GM12878 (cell line): ENCODE results near the gene ADGRL3. TPM values are rescaled to one million over a fixed set of nuclear protein-coding genes. Genes with fewer than 3 reads are reported as not detected.

Source experiments
- ATAC-seq: fragments of 200-7000 bp; cut with Tn5 transposase; 3 replicates; pipeline ENCODE4 v1.9.1; 2020; ENCODE audit warnings: mild to moderate bottlenecking, moderate library complexity
- BruUV-seq: library from RNA; stranded (reverse); fragments of 400-500 nt; replicated peaks from 2 replicates; lab custom pipeline; 2021; lab: Mats Ljungman, UMichigan
- CTCF ChIA-PET: fragments of 300-600 bp; sonication (Branson Sonifier 250); formaldehyde crosslinking; extraction: SDS; loops from one replicate; lab custom pipeline; 2021; ENCODE audit warnings: inconsistent platforms; lab: Yijun Ruan, JAX
- POLR2A ChIA-PET: fragments of 350-600 bp; formaldehyde crosslinking; extraction: SDS; loops from one replicate; lab custom pipeline; 2021; ENCODE audit warnings: inconsistent platforms; lab: Charles Lee
- RAD21 ChIA-PET: fragments of 300-600 bp; sonication (Branson Sonifier 250); formaldehyde crosslinking; loops from one replicate; lab custom pipeline; 2023; ENCODE audit warnings: antibody characterized with exemption; ENCODE audit not compliant: unreplicated experiment; lab: Charles Lee
- SMC1A ChIA-PET: fragments of 300-600 bp; sonication (Branson Sonifier 250); formaldehyde crosslinking; loops from one replicate; lab custom pipeline; 2023; ENCODE audit not compliant: unreplicated experiment, uncharacterized antibody; lab: Charles Lee
- DNase-seq: peaks from one replicate; pipeline ENCODE4 v3.0.0-alpha.2; 2011; ENCODE audit warnings: low read depth, low spot score
- FAIRE-seq: peaks from 3 replicates; lab custom pipeline; 2011; peaks lifted over from hg19 to GRCh38; lab: Jason Lieb, UNC
- H2AFZ ChIP-seq: 2 replicates; pipeline ENCODE4 v1.6.0; 2011; ENCODE audit warnings: low read depth, low read length, control low read depth; ENCODE audit not compliant: control insufficient read depth
- H3K27ac ChIP-seq: 2 replicates; pipeline ENCODE4 v1.5.1; 2011; ENCODE audit warnings: control low read depth; ENCODE audit not compliant: control insufficient read depth, insufficient read depth
- H3K27me3 ChIP-seq, 2 experiments: replicated peaks in 1 of 2; 2 replicates each; pipeline versions ENCODE4 v1.6.0 to v1.6.1; 2011; ENCODE audit warnings: low read length in 1 of 2; ENCODE audit not compliant: control insufficient read depth in 2 of 2, insufficient read depth in 2 of 2
- H3K36me3 ChIP-seq, 2 experiments: 2 replicates each; pipeline ENCODE4 v1.5.1; 2011; ENCODE audit warnings: low read length in 1 of 2; ENCODE audit not compliant: control insufficient read depth in 2 of 2, insufficient read depth in 2 of 2
- H3K4me1 ChIP-seq: 2 replicates; pipeline ENCODE4 v1.6.1; 2011; ENCODE audit warnings: mild to moderate bottlenecking, low read length, moderate library complexity, mixed read lengths; ENCODE audit not compliant: control insufficient read depth, insufficient read depth
- H3K4me2 ChIP-seq: 2 replicates; pipeline ENCODE4 v1.6.0; 2011; ENCODE audit warnings: control low read depth; ENCODE audit not compliant: control insufficient read depth, insufficient read depth
- H3K4me3 ChIP-seq: fragments of 200-600 bp; sonication (generic); 2 replicates; pipeline ENCODE4 v1.5.1; 2016
- H3K79me2 ChIP-seq: 2 replicates; pipeline ENCODE4 v1.6.0; 2011; ENCODE audit warnings: low read length; ENCODE audit not compliant: control insufficient read depth, insufficient read depth
- H3K9ac ChIP-seq: 2 replicates; pipeline ENCODE4 v1.8.0; 2011; ENCODE audit warnings: low read length, control low read depth, mixed read lengths; ENCODE audit not compliant: control insufficient read depth, insufficient read depth
- H3K9me3 ChIP-seq: replicated peaks from 3 replicates; pipeline ENCODE4 v1.5.1; 2011; ENCODE audit warnings: mild to moderate bottlenecking, low read length; ENCODE audit not compliant: control insufficient read depth, insufficient read depth
- H4K20me1 ChIP-seq: 2 replicates; pipeline ENCODE4 v1.6.0; 2011; ENCODE audit not compliant: control insufficient read depth, insufficient read depth
- ASH2L ChIP-seq: fragments of 300-600, 200-600 bp; sonication (generic); IDR thresholded peaks from 2 replicates; pipeline ENCODE4 v1.6.1; 2017; ENCODE audit warnings: low read depth, mild to moderate bottlenecking, borderline replicate concordance
- CEBPB ChIP-seq, 2 experiments: fragments of 150-350 bp in 1 of 2; IDR thresholded peaks; 2 replicates each; pipeline ENCODE4 v1.6.1; 2012 to 2014; ENCODE audit warnings: low read depth in 2 of 2, low read length in 2 of 2, borderline replicate concordance in 1 of 2, inconsistent platforms in 1 of 2
- CHD4 ChIP-seq: fragments of 200-600 bp; sonication (generic); IDR thresholded peaks from 2 replicates; pipeline ENCODE4 v1.6.1; 2016; ENCODE audit warnings: mild to moderate bottlenecking
- IKZF1 ChIP-seq: fragments of 450-650 bp; conservative IDR thresholded peaks from 2 replicates; pipeline ENCODE4 v1.6.1; 2017; ENCODE audit warnings: antibody characterized with exemption, mild to moderate bottlenecking
- NFYA ChIP-seq: IDR thresholded peaks from 2 replicates; pipeline ENCODE4 v1.6.1; 2011; ENCODE audit warnings: low read depth, mild to moderate bottlenecking, low read length, improper control_type of control experiment, borderline replicate concordance
- NR2C2 ChIP-seq: IDR thresholded peaks from 2 replicates; pipeline ENCODE4 v1.6.1; 2011; ENCODE audit warnings: borderline replicate concordance, low read depth; ENCODE audit not compliant: control insufficient read depth, insufficient read length
- SIN3A ChIP-seq: IDR thresholded peaks from 2 replicates; pipeline ENCODE4 v1.6.1; 2012; ENCODE audit warnings: low read depth, low read length, improper control_type of control experiment
- TCF3 ChIP-seq: IDR thresholded peaks from 2 replicates; pipeline ENCODE4 v1.6.1; 2012; ENCODE audit warnings: low read depth, mild to moderate bottlenecking, low read length, borderline replicate concordance; ENCODE audit not compliant: insufficient read depth
- ZBED1 ChIP-seq: IDR thresholded peaks from 2 replicates; pipeline ENCODE4 v1.6.1; 2016; ENCODE audit warnings: borderline replicate concordance
- WGBS: methylation state at CpG from one replicate; pipeline ENCODE4 v1.1.6; 2016; ENCODE audit warnings: low lambda C conversion rate; ENCODE audit not compliant: insufficient replicate concordance, insufficient coverage; ENCODE audit errors: missing lambda C conversion rate; 5-methylcytosine and 5-hydroxymethylcytosine counted together
- in situ Hi-C: fragments of 300-500 bp; cut with MboI; formaldehyde crosslinking; loops from 9 replicates; pipeline ENCODE4 v1.14.3; 2018; ENCODE audit warnings: mixed read lengths
- intact Hi-C: fragments of 100-400 bp; cut with micrococcal nuclease; formaldehyde crosslinking; loops from one replicate; pipeline ENCODE4 v1.14.2; 2022; ENCODE audit not compliant: unreplicated experiment
- polyA plus RNA-seq, 11 experiments: library from polyadenylated mRNA; depleted of rRNA in 4 of 11; unstranded in 6 of 11; stranded (reverse) in 5 of 11; fragments of >200 nt; fragmentation: Nextera tagmentation in 4 of 11; fragmentation: Illumina TruSeq in 1 of 11; extraction: Ambion mirVana in 4 of 11; extraction: Trizol in 1 of 11; gene quantifications; 1 replicate in 1 of 11; 2 replicates in 10 of 11; pipeline versions ENCODE4 v1.2.1 to v1.2.3, GENCODE V29; 2011 to 2016; ENCODE audit warnings: inconsistent platforms in 2 of 11, missing spikeins in 2 of 11, low read depth in 1 of 11
- total RNA-seq, 4 experiments: library from RNA; depleted of rRNA in 3 of 4; stranded (reverse); fragments of >200 nt in 3 of 4; fragmentation: Illumina TruSeq in 1 of 4; extraction: Trizol in 1 of 4; gene quantifications; 2 replicates each; pipeline versions ENCODE4 v1.2.1 to v1.2.3, GENCODE V29; 2013 to 2021
- TF ChIP-seq, protein P1 (sequence below): IDR thresholded peaks from 2 replicates; pipeline ENCODE4 v1.6.1; 2011; ENCODE audit warnings: low read depth, low read length, improper control_type of control experiment, borderline replicate concordance
- TF ChIP-seq, protein P2 (sequence below): IDR thresholded peaks from 2 replicates; pipeline ENCODE4 v1.6.1; 2012; ENCODE audit warnings: low read depth, low read length, improper control_type of control experiment
- TF ChIP-seq, protein P3 (sequence below): fragments of 450-650 bp; conservative IDR thresholded peaks from 2 replicates; pipeline ENCODE4 v1.6.1; 2017; ENCODE audit warnings: mild to moderate bottlenecking, moderate library complexity
- TF ChIP-seq, protein P4 (sequence below): IDR thresholded peaks from 2 replicates; pipeline ENCODE4 v1.6.1; 2011; ENCODE audit warnings: low read depth, mild to moderate bottlenecking, low read length, moderate library complexity, borderline replicate concordance; ENCODE audit errors: extremely low read depth
- TF ChIP-seq, protein P5 (sequence below): IDR thresholded peaks from 2 replicates; pipeline ENCODE4 v1.6.1; 2012; ENCODE audit warnings: low read length, inconsistent platforms
- TF ChIP-seq, protein P6 (sequence below): IDR thresholded peaks from 2 replicates; pipeline ENCODE4 v1.6.1; 2012; ENCODE audit warnings: low read depth, low read length, improper control_type of control experiment
- TF ChIP-seq, protein P7 (sequence below): IDR thresholded peaks from 2 replicates; pipeline ENCODE4 v1.6.1; 2012; ENCODE audit warnings: low read depth, low read length, improper control_type of control experiment

The ADGRL3 gene
- total and polyA plus RNA-seq, 10 of the 15 experiments (the other 5 are each of a cell fraction or from before 2014, with no cell fraction given) = 1.1 TPM; not detected in 9

DNA sequence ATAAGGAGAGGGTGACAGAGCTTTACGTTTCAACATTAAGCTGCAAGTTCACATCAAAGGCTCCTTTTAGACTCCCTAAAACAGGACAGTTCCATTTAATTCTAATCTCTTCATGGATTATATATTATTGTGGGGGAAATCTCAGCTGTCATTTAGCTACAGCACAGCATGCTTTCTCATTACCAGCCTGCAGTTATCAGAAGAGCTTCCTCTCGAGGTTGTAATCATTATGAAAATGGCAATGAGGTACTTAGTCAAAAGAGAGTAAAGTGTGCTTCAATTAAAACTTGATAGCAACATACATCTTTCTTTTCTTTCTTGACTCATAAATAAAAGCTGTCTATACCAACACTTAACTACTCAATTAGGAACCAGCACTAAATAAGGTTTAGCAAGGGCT is 896.8 kb downstream of the ADGRL3 start:
- Histone ChIP-seq H3K27ac (no peak overlapping the region), H3K4me1 (no peaks in the 10 kb centered on the region), H3K79me2 (no peaks in the 10 kb centered on the region), H3K27me3 (no peaks in the 10 kb centered on the region), H3K9ac (no peak overlapping the region), H3K36me3 (no peaks in the 10 kb centered on the region), H4K20me1 (no peaks in the 10 kb centered on the region), H2AFZ (no peak overlapping the region), H3K4me2 (no peak overlapping the region), H3K9me3 (no peaks in the 10 kb centered on the region), H3K4me3 (no peak overlapping the region)
- ChIA-PET POLR2A (no interaction called here), CTCF (interaction anchor here (1.5 kb wide), 1 partner anchor 14 kb away, joined by 4 read pairs; no protein-coding TSS in a partner anchor), RAD21 (no interaction called here), SMC1A (interaction anchor here (1.1 to 2.9 kb wide), 3 partner anchors 11 to 59 kb away, joined by 3 to 8 read pairs (median 3); no protein-coding TSS in a partner anchor)
- FAIRE-seq (no peak), DNase-seq (no peak), ATAC-seq (no peak)
- intact Hi-C loops (no loop called here), in situ Hi-C loops (no loop called here)
- no TSS peak for BruUV-seq
- TF ChIP-seq IKZF1 = no peak
- no peak for TF ChIP-seq NR2C2
- TF ChIP-seq ZBED1 = no peak
- TF ChIP-seq NFYA = no peak
- TF ChIP-seq, protein P1, sequence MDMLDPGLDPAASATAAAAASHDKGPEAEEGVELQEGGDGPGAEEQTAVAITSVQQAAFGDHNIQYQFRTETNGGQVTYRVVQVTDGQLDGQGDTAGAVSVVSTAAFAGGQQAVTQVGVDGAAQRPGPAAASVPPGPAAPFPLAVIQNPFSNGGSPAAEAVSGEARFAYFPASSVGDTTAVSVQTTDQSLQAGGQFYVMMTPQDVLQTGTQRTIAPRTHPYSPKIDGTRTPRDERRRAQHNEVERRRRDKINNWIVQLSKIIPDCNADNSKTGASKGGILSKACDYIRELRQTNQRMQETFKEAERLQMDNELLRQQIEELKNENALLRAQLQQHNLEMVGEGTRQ = no peak
- TF ChIP-seq, protein P2, sequence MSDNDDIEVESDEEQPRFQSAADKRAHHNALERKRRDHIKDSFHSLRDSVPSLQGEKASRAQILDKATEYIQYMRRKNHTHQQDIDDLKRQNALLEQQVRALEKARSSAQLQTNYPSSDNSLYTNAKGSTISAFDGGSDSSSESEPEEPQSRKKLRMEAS = no peak
- no peak for TF ChIP-seq TCF3
- no peak for TF ChIP-seq ASH2L
- TF ChIP-seq, protein P3, sequence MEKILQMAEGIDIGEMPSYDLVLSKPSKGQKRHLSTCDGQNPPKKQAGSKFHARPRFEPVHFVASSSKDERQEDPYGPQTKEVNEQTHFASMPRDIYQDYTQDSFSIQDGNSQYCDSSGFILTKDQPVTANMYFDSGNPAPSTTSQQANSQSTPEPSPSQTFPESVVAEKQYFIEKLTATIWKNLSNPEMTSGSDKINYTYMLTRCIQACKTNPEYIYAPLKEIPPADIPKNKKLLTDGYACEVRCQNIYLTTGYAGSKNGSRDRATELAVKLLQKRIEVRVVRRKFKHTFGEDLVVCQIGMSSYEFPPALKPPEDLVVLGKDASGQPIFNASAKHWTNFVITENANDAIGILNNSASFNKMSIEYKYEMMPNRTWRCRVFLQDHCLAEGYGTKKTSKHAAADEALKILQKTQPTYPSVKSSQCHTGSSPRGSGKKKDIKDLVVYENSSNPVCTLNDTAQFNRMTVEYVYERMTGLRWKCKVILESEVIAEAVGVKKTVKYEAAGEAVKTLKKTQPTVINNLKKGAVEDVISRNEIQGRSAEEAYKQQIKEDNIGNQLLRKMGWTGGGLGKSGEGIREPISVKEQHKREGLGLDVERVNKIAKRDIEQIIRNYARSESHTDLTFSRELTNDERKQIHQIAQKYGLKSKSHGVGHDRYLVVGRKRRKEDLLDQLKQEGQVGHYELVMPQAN = no peak
- TF ChIP-seq, protein P4, sequence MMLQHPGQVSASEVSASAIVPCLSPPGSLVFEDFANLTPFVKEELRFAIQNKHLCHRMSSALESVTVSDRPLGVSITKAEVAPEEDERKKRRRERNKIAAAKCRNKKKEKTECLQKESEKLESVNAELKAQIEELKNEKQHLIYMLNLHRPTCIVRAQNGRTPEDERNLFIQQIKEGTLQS = no peak
- TF ChIP-seq, protein P5, sequence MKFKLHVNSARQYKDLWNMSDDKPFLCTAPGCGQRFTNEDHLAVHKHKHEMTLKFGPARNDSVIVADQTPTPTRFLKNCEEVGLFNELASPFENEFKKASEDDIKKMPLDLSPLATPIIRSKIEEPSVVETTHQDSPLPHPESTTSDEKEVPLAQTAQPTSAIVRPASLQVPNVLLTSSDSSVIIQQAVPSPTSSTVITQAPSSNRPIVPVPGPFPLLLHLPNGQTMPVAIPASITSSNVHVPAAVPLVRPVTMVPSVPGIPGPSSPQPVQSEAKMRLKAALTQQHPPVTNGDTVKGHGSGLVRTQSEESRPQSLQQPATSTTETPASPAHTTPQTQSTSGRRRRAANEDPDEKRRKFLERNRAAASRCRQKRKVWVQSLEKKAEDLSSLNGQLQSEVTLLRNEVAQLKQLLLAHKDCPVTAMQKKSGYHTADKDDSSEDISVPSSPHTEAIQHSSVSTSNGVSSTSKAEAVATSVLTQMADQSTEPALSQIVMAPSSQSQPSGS = no peak
- TF ChIP-seq CHD4 = no peak
- TF ChIP-seq, protein P6, sequence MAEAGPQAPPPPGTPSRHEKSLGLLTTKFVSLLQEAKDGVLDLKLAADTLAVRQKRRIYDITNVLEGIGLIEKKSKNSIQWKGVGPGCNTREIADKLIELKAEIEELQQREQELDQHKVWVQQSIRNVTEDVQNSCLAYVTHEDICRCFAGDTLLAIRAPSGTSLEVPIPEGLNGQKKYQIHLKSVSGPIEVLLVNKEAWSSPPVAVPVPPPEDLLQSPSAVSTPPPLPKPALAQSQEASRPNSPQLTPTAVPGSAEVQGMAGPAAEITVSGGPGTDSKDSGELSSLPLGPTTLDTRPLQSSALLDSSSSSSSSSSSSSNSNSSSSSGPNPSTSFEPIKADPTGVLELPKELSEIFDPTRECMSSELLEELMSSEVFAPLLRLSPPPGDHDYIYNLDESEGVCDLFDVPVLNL = no peak
- no peak for TF ChIP-seq CEBPB (IDR thresholded peaks at IDR 0.05; ENCODE audit: borderline replicate concordance in 1 of 2, low read depth in 2 of 2, low read length in 2 of 2)
- no peak for TF ChIP-seq SIN3A
- TF ChIP-seq, protein P7, sequence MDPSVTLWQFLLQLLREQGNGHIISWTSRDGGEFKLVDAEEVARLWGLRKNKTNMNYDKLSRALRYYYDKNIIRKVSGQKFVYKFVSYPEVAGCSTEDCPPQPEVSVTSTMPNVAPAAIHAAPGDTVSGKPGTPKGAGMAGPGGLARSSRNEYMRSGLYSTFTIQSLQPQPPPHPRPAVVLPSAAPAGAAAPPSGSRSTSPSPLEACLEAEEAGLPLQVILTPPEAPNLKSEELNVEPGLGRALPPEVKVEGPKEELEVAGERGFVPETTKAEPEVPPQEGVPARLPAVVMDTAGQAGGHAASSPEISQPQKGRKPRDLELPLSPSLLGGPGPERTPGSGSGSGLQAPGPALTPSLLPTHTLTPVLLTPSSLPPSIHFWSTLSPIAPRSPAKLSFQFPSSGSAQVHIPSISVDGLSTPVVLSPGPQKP = no peak
- 2% methylated on average over 2 of the region's 2 CpGs for WGBS
